ENCODE data around the gene NUDT8.
"Not testable (repeated sequence)": the region's sequence is repeated elsewhere in the genome, so short reads cannot be mapped to it uniquely, and the experiment has no call there.

Gene NUDT8

GRCh38 chr11:67611165-67611564 lies 18.6 kb downstream of the NUDT8 start:
- no peak for DNase-seq

DNA sequence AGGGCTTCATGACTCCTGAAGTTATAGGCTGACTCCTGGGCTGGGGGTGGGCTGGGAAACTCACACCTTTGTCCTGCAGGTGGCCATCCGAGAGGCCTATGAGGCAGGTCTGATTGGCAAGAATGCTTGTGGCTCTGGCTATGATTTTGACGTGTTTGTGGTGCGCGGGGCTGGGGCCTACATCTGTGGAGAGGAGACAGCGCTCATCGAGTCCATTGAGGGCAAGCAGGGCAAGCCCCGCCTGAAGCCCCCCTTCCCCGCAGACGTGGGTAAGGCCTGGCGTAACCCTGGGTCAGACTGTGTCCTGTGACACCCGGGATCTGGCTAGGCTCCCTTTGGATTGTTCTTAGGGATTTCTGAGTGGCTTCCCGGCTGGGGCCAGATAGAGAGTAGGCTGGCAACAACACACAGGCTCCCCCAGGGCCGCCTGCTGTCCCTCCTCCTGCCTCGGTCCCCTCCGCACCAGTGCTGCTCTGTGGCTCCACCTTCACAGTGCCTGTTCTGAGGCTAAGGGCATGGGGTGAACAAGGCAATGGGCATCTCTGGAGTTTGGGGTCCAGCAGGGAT lies 19.4 kb downstream of the NUDT8 start:
- no peak for DNase-seq

- no peak for DNase-seq
Observed at GRCh38 chr11:67609316-67609715, 20.4 kb downstream of the NUDT8 start.

GRCh38 chr11:67608486-67608885 lies 21.3 kb downstream of the NUDT8 start:
- no peak for DNase-seq

DNA sequence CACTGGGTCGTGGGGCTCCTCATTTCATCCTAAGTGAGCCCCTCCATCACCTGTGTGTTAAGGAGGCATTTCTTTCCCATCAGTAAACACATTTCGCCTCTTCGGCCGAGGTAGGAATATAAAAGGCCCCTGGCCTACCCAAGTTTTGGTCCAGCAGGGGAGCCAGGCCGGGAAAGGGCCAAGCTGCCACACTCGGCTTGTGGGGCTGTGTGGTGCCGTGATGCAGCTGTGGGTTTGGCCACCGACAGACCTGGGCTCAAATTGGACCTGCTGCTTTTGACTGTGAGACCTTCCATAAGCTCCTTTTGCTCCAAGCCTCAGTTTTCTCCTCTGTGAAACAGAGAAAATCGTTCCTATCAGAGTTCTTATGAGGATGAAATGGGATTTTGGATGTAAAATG lies 22.2 kb downstream of the NUDT8 start:
- no peak for DNase-seq

- peak; percentile 94 for DNase-seq
Observed at GRCh38 chr11:67606492-67607295, 23.0 kb downstream of the NUDT8 start, which contains the start of gene NDUFV1. NDUFV1 (plus strand) TSS chr11:67606936; CDS start chr11:67607005, 69 bp downstream.

- no peak for DNase-seq
Observed at GRCh38 chr11:67606093-67606491, 23.6 kb downstream of the NUDT8 start.

DNA sequence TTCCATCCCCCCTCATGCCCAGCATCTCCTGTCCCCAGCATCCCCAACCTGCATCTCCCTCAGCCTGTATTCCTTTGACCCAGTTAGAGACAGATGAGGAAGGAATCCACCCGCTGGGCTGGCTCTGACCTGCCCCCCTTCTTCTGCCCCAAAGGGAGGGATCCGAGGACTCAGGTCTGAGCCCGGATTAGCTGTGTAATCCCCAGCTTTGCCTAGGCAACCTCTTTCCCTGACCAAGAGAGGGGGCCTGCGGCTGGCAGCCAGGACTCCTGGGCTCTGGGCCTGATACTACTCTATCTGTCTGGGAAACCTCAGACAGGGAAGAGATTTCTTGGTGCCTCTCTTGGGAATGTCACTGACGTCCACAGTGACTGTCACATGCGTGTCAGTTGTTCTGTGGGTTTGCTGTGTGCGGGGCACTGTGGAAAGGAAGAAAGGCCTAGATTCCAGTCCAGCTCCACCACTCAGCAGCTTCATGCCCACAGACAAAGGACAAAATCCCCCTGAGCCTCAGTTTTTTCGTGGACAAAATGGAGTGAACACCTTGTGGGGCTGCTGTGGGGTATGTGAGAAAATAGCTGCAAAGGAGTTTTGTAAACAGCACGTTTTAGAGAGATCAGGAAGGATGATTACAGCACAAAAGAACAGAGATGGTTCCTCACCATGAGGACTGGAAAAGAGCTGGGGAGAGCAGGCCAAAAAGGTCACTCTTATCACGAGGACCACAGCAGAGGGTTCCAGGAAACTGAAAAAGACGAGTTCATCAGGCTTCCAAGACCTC lies 24.3 kb downstream of the NUDT8 start:
- no peak for DNase-seq

GRCh38 chr11:67604815-67605214 lies 24.9 kb downstream of the NUDT8 start:
- DNase-seq: no peak

- not testable (repeated sequence) for DNase-seq
Observed at GRCh38 chr11:67604119-67604518, 25.6 kb downstream of the NUDT8 start.

DNA sequence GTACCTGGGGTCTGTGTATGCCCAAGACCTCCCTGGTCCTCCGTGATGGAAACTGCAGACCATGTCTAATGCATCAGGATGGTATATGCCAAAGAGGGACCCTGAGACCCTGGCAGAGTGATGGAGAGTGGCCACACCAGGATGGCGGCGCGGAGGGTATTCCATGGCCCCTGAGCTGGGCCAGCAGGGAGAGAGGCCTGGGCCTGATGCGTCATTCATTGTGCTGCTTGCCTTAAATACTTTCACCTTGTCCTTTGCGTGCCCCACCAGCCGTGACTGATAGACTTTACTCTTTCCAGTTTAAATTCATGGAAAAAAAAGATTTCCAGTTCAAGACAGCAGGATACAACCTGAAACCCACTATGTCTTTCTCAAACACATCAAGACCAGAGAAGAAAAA lies 28.6 kb downstream of the NUDT8 start:
- no peak for DNase-seq

DNA sequence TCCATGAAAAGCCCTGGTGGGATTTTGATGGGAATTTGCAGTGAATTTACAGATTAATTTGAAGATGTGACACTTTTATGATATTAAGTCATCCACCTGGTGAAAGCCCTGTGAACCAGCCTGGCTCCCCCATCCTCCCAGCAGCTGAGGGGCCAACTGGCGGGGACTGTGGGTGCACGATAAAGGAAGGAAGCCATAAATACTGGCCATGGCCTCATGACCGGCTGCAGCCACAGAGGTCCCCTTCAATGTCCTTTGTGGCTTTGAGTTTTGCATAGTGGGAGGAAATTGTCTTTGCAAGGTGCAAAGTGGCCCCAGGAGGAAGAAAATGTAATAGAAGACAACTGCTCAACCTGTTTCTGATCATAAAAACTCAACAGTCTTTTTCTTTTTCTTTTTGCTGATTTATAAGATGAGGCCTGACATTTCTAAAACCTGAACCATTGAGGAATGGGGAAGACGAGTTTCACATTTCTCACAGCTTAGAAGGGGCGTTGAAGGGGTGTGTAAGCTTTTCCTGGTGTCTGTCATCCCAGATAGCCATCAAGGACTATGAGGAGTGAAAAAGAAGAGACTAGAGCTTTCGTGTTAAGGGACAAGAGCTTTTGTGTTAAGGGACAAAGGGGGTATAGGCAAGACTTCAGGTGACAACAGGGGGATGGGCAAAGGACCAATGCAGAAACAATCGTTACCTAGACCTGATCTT lies 29.3 kb downstream of the NUDT8 start:
- DNase-seq: no peak

- no peak for DNase-seq
Observed at GRCh38 chr11:67599149-67599548, 30.6 kb downstream of the NUDT8 start.

- not testable (repeated sequence) for DNase-seq
Observed at GRCh38 chr11:67597963-67598362, 31.8 kb downstream of the NUDT8 start.

- not testable (repeated sequence) for DNase-seq
Observed at GRCh38 chr11:67597458-67597857, 32.3 kb downstream of the NUDT8 start.

- no peak for DNase-seq
Observed at GRCh38 chr11:67596753-67597300, 32.9 kb downstream of the NUDT8 start.

DNA sequence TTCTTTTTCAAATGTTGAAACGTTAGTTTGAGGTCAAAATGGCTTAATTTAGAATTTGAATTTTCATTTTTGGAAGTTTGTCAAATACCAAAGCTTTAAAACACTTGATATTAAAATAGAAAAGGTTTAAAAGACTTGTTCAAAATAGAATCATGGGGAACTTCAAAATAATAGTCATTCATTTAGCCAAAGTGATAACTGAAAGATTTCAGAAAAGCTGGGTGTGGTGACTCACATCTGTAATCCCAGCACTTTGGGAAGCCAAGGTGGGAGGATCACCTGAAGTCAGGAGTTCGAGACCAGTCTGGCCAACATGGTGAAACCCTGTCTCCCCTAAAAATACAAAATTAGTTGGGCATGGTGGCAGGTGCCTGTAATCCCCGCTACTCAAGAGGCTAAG lies 35.3 kb downstream of the NUDT8 start:
- DNase-seq: no peak

DNA sequence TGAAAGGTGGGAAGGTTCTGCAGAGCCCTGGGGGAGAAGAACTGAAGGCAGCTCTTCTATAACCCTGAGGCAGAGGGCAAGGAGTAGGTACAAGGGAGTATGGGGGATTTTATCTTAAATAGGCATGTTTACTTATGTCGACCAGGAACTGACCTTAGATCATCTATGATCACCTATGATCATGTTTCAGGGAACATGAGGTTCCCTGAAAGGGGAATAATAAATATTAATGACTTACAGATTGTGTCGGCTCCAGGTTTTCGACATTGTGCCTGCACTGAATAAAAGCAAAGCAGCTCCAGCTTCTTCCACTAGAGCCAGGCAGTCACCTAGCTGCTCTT lies 36.2 kb downstream of the NUDT8 start:
- DNase-seq: no peak

GRCh38 chr11:67592880-67593564 lies 36.7 kb downstream of the NUDT8 start:
- DNase-seq: no peak

- DNase-seq: not testable (repeated sequence)
Observed at GRCh38 chr11:67588899-67589415, 40.8 kb downstream of the NUDT8 start.

GRCh38 chr11:67588136-67588503 lies 41.6 kb downstream of the NUDT8 start:
- DNase-seq: no peak

Data from activated T-cell treated with anti-CD3 and anti-CD28 coated beads for 4 hours (primary cell).